MCF 10A (cell line): ENCODE data around the gene DDX1. TPM values are rescaled to one million over a fixed set of nuclear protein-coding genes. Genes with fewer than 3 reads are reported as not detected.

Source experiments
- BruUV-seq: library from RNA; stranded (reverse); fragments of 400-500 nt; replicated peaks from 2 replicates; lab custom pipeline; 2021; lab: Mats Ljungman, UMichigan
- CTCF ChIA-PET: fragments of 300-600 bp; sonication (Branson Sonifier 250); formaldehyde crosslinking; extraction: SDS; loops from one replicate; lab custom pipeline; 2021; ENCODE audit warnings: antibody characterized with exemption, inconsistent platforms; lab: Yijun Ruan, JAX
- POLR2A ChIA-PET: fragments of 300-600, 350-650 bp; sonication (Branson Sonifier 250); formaldehyde crosslinking; extraction: SDS; loops from one replicate; lab custom pipeline; 2020; ENCODE audit warnings: antibody characterized with exemption, inconsistent platforms; lab: Yijun Ruan, JAX
- DNase-seq: peaks from one replicate; pipeline ENCODE4 v3.0.0-alpha.2; 2018; ENCODE audit not compliant: unreplicated experiment
- H3K27ac Mint-ChIP-seq: one replicate; pipeline ENCODE4 v1.8.0; 2022; ENCODE audit warnings: mild to moderate bottlenecking, low read depth, mixed read lengths; ENCODE audit not compliant: unreplicated experiment
- H3K27me3 Mint-ChIP-seq: one replicate; pipeline ENCODE4 v1.8.0; 2022; ENCODE audit warnings: mixed read lengths; ENCODE audit not compliant: insufficient read depth, unreplicated experiment
- H3K36me3 Mint-ChIP-seq: one replicate; pipeline ENCODE4 v1.8.0; 2022; ENCODE audit warnings: mild to moderate bottlenecking, moderate library complexity, mixed read lengths; ENCODE audit not compliant: insufficient read depth, unreplicated experiment
- H3K4me1 Mint-ChIP-seq: one replicate; pipeline ENCODE4 v1.8.0; 2022; ENCODE audit warnings: mixed read lengths; ENCODE audit not compliant: insufficient read depth, unreplicated experiment
- H3K4me3 Mint-ChIP-seq: one replicate; pipeline ENCODE4 v1.8.0; 2022; ENCODE audit warnings: mild to moderate bottlenecking, moderate library complexity, mixed read lengths; ENCODE audit not compliant: unreplicated experiment
- H3K9me3 Mint-ChIP-seq: one replicate; pipeline ENCODE4 v1.8.0; 2022; ENCODE audit warnings: mixed read lengths; ENCODE audit not compliant: unreplicated experiment
- CTCF ChIP-seq: fragments of 200-600 bp; IDR thresholded peaks from one replicate; pipeline ENCODE4 v1.8.0; 2022; ENCODE audit warnings: antibody characterized with exemption, mild to moderate bottlenecking; ENCODE audit not compliant: unreplicated experiment
- intact Hi-C: fragments of 100-400 bp; cut with micrococcal nuclease; formaldehyde crosslinking; loops from 2 replicates; pipeline ENCODE4 v1.14.1; 2022
- total RNA-seq: library from RNA; stranded (reverse); gene quantifications from 2 replicates; pipeline ENCODE4 v1.2.3, GENCODE V29; 2022

DDX1 gene
- total RNA-seq, 1 experiment from 2014 or later = 119 TPM

DNA sequence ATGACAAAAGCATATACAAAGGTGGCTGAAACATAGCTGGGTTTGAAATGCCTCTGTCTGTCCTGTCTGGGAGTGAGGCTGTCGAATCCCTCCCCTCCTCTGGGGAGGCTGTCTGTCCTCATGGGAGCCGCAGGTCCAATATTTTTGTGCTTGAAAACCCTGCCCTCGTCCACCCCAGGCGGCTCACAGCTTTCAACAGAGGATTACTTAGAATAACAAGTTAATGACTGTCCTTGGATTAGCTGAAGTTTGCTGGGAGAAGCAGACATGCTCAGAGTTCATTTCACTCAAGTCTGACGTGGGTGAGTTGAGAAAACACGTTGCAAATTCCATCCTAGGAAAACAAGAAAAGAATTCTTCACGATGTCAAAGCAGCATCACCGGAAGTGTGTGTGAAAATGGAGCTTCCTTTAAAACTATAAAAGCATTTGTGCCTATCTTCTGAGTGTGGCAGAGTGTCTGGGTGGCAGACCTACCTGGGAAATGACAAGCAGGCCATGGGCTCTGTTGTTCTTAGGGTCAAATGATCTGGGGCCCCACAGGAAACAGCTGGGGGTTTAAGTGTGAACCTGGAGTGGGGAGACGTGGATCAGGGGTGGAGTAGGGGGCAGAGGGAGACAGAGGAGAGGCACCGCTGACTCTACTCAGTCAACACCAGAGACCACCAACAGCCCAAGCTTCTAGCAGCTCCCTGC is 77.1 kb downstream of the DDX1 start:
- peaks cover 22% of the 10 kb centered on the region for H3K4me1 Mint-ChIP-seq
- H3K27ac Mint-ChIP-seq = no peak overlapping the region
- TF ChIP-seq CTCF = no peak
- H3K27me3 Mint-ChIP-seq = no peaks in the 10 kb centered on the region
- intact Hi-C loops = no loop called here
- POLR2A ChIA-PET = interaction anchor here (0.6 to 0.8 kb wide), 2 partner anchors 22 to 71 kb away, joined by 3 to 4 read pairs; no protein-coding TSS in a partner anchor
- H3K9me3 Mint-ChIP-seq = no peaks in the 10 kb centered on the region
- CTCF ChIA-PET = interaction anchor here (0.6 to 1.0 kb wide), 4 partner anchors 25 to 940 kb away, joined by 3 read pairs; no protein-coding TSS in a partner anchor
- H3K4me3 Mint-ChIP-seq = no peak overlapping the region
- no TSS peak for BruUV-seq
- DNase-seq = no peak
- peaks cover 5% of the 10 kb centered on the region for H3K36me3 Mint-ChIP-seq

DNA sequence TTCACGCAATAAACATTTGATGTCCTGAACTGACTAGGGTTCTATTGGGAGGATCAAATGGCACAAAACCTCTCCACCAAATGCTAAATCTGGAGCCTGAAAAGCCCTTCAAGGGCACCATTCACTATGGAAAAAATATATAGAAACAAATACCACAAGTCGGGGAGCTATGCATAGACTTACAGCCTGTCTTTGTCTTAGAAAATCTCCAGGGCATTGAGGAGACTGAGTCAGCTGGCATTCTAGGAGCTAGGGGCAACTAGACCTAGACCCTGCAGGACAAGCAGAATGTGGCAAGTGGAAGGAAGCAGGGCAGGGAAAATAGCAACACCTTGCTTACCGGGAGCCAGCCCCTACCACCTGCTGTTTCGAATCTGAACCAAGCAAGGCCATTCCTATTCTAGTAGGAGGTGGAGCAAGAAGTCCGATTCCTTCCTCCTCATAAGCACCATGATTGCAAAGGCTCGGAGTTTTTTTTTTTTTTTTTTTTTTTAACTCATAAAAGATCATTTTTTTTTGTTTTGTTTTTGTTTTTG is 77.8 kb downstream of the DDX1 start:
- no peaks in the 10 kb centered on the region for H3K27me3 Mint-ChIP-seq
- no peak for TF ChIP-seq CTCF
- H3K4me1 Mint-ChIP-seq = peaks cover 26% of the 10 kb centered on the region
- ChIA-PET POLR2A (no interaction called here), CTCF (interaction anchor here (0.6 to 1.0 kb wide), 2 partner anchors 26 to 940 kb away, joined by 3 read pairs; no protein-coding TSS in a partner anchor)
- no peak overlapping the region for H3K27ac Mint-ChIP-seq
- DNase-seq = no peak
- H3K4me3 Mint-ChIP-seq = no peak overlapping the region
- H3K9me3 Mint-ChIP-seq = no peaks in the 10 kb centered on the region
- BruUV-seq = no TSS peak
- intact Hi-C loops = no loop called here
- peaks cover 5% of the 10 kb centered on the region for H3K36me3 Mint-ChIP-seq

GRCh38 chr2:15670469-15670868 is 78.8 kb downstream of the DDX1 start:
- Mint-ChIP-seq H3K9me3 (no peaks in the 10 kb centered on the region), H3K27ac (no peak overlapping the region), H3K4me3 (no peak overlapping the region), H3K4me1 (peaks cover 34% of the 10 kb centered on the region), H3K36me3 (peaks cover 5% of the 10 kb centered on the region), H3K27me3 (no peaks in the 10 kb centered on the region)
- DNase-seq = no peak
- no peak for TF ChIP-seq CTCF
- intact Hi-C loops = no loop called here
- POLR2A ChIA-PET = no interaction called here
- CTCF ChIA-PET = interaction anchor here (0.8 to 1.1 kb wide), 2 partner anchors 11 to 1087 kb away, joined by 3 read pairs; no protein-coding TSS in a partner anchor
- BruUV-seq = no TSS peak

DNA sequence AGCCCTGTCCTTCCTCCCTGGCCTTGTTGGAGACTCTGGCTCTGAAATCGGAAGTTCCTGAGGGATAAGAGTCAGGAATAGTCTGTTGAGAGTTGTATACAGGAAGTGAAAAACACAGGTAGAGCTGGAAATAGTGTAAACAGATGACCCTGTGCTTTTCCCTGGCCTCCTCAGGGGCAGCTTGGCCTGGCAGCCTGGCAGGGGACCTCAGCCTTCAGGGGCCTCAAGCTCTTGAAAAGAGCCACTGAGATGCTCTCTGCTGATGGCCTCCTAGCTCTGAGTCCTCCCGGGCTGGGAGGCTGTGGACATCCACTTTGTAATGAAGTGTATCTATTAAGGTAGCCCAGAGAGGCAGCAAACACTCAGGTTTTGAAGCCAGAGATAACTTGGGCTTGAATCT is 79.3 kb downstream of the DDX1 start:
- Mint-ChIP-seq H3K9me3 (no peaks in the 10 kb centered on the region), H3K27ac (no peak overlapping the region), H3K4me3 (no peak overlapping the region), H3K4me1 (peaks cover 38% of the 10 kb centered on the region), H3K36me3 (peaks cover 5% of the 10 kb centered on the region), H3K27me3 (no peaks in the 10 kb centered on the region)
- ChIA-PET CTCF (interaction anchor here (0.6 to 1.1 kb wide), 3 partner anchors 11 to 1086 kb away, joined by 3 read pairs; no protein-coding TSS in a partner anchor), POLR2A (interaction anchor here (0.6 to 1.1 kb wide), 2 partner anchors 11 to 19 kb away, joined by 3 read pairs; no protein-coding TSS in a partner anchor)
- no peak for DNase-seq
- BruUV-seq = no TSS peak
- intact Hi-C loops = no loop called here
- TF ChIP-seq CTCF = no peak
